GM12892 (cell line): ENCODE results near the gene ALDOB.

Experiments used
- POLR2A ChIP-seq: IDR thresholded peaks from 2 replicates; pipeline ENCODE4 v1.6.1; 2011; ENCODE audit warnings: low read depth, low read length, control low read depth
- POLR2AphosphoS5 ChIP-seq: IDR thresholded peaks from 2 replicates; pipeline ENCODE4 v1.6.1; 2011; ENCODE audit warnings: low read depth, low read length, control low read depth
- TAF1 ChIP-seq: IDR thresholded peaks from 2 replicates; pipeline ENCODE4 v1.6.1; 2011; ENCODE audit warnings: low read depth, mild to moderate bottlenecking, control low read depth, low read length, borderline replicate concordance

- TF ChIP-seq POLR2AphosphoS5 = no peak
- TF ChIP-seq POLR2A = no peak
- no peak for TF ChIP-seq TAF1
Observed at GRCh38 chr9:101435601-101436079, at the start of gene ALDOB.
